Measurements from ENCODE around the gene GPR18.

Gene GPR18

GRCh38 chr13:99208185-99208584 is 50.0 kb downstream of the GPR18 start:
- no peak for DNase-seq (ENCODE audit: low read depth in 2 of 2)

- DNase-seq (ENCODE audit: low read depth in 2 of 2), result no peak
Observed at GRCh38 chr13:99207511-99207910, 50.7 kb downstream of the GPR18 start.

DNA sequence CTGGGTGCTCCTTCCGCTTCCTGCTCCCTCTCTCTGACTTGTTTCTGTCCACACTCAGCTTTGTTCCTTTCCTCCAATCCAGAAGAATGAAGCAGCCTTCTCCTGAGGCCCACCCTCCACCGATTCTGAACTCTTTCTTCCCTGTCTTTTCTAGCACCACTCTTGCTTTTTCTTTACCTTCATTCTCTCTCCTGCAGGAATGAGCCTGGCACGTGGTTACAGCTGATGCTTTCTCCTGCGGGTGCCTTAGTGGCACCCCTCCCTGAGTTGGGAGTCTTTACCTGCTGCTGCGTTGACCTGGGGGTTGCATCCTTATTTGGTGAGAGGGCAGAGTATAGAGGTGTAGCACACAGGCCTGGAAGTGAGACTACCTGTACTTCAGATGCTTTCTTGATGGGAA is 51.3 kb downstream of the GPR18 start:
- no peak for DNase-seq (ENCODE audit: low read depth in 2 of 2)

DNA sequence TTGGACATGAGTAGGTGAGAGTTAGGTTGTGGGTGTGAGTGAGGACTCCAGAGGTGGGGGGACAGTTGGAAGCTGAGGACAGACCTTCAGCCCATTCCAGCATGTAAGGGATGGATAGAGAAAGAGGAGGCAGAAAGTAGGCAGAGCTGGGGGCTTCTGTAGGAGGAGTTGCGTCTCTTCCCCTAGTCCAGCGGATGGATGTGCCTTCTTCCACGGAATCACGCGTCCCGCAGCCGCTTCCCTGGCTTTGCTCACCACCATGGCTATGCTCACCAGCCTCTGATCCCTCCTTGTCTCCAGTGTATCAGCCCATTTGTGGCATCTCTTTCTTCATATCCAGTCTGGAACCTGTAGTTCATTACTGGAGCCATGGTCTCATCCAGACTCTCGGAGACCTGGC is 52.0 kb downstream of the GPR18 start:
- no peak for DNase-seq (ENCODE audit: low read depth in 2 of 2)

DNA sequence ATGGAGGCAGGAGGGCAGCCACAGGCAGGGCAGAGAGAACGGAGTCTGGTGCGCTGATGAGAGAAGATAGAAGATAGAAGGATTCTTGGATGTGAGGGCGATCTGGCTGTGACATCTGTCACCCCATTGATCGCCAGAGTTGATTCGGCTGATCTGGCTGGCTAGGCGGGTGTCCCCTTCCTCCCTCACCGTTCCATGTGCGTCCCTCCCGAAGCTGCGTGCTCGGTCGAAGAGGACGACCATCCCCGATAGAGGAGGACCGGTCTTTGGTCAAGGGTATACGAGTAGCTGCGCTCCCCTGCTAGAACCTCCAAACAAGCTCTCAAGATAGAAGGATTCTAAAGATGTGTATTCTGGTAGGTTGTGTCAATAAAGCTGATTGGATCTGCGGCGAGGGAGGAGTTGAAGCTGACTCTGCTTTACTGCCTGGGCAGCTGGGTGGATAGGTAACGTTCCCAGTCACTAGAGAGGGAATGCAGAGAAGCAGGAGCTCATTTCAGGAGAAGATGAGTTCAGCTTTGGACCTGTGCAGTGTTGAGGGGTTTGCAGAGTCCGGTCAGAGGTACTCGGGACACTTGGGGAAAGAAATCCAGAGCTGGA is 52.5 kb downstream of the GPR18 start:
- DNase-seq (ENCODE audit: low read depth in 2 of 2), result no peak

All from stimulated activated CD4-positive, alpha-beta T cell treated with anti-CD3 and anti-CD28 coated beads, Interleukin-4, amount 100 ng/mL, for 48 hours (primary cell).